ENCODE measurements around the gene RYR2.
A peak's percentile ranks its signal among the peaks of the same experiment; 100 is the strongest.
"Not testable (repeated sequence)": the region's sequence is repeated elsewhere in the genome, so short reads cannot be mapped to it uniquely, and the experiment has no call there.

The RYR2 gene

GRCh38 chr1:237250055-237250454 is 208.1 kb downstream of the RYR2 start:
- Mint-ChIP-seq H3K27me3 (no peaks in the 10 kb centered on the region), H3K36me3 (no peaks in the 10 kb centered on the region), H3K4me3 (no peak overlapping the region), H3K9me3 (peaks cover 3% of the 10 kb centered on the region), H3K4me1 (no peaks in the 10 kb centered on the region), H3K27ac (no peak overlapping the region)
- peak; percentile 20 for ATAC-seq

- Mint-ChIP-seq H3K36me3 (no peaks in the 10 kb centered on the region), H3K9me3 (peaks cover 7% of the 10 kb centered on the region), H3K4me1 (no peaks in the 10 kb centered on the region), H3K27me3 (peaks cover 10% of the 10 kb centered on the region), H3K4me3 (no peak overlapping the region), H3K27ac (no peak overlapping the region)
- no peak for ATAC-seq
Measured at GRCh38 chr1:237255071-237255470, 213.1 kb downstream of the RYR2 start.

- ATAC-seq: no peak
Measured at GRCh38 chr1:237258871-237259270, 216.9 kb downstream of the RYR2 start.

GRCh38 chr1:237261198-237261597 is 219.2 kb downstream of the RYR2 start:
- Mint-ChIP-seq H3K4me1 (no peaks in the 10 kb centered on the region), H3K4me3 (no peak overlapping the region), H3K27me3 (peaks cover 10% of the 10 kb centered on the region), H3K27ac (no peak overlapping the region), H3K36me3 (no peaks in the 10 kb centered on the region), H3K9me3 (peaks cover 5% of the 10 kb centered on the region)
- no peak for ATAC-seq

More at GRCh38 chr1:237258871-237259270, 216.9 kb downstream of the RYR2 start:
- Mint-ChIP-seq H3K27me3 (peaks cover 10% of the 10 kb centered on the region), H3K4me1 (no peaks in the 10 kb centered on the region), H3K4me3 (no peak overlapping the region), H3K36me3 (no peaks in the 10 kb centered on the region), H3K9me3 (peaks cover 7% of the 10 kb centered on the region), H3K27ac (no peak overlapping the region)

GRCh38 chr1:237267743-237268142 is 225.8 kb downstream of the RYR2 start:
- H3K9me3 Mint-ChIP-seq: peaks cover 2% of the 10 kb centered on the region
- no peak overlapping the region for H3K27ac Mint-ChIP-seq
- H3K27me3 Mint-ChIP-seq: no peaks in the 10 kb centered on the region
- H3K36me3 Mint-ChIP-seq: no peaks in the 10 kb centered on the region
- no peak for ATAC-seq
- H3K4me1 Mint-ChIP-seq: no peaks in the 10 kb centered on the region
- H3K4me3 Mint-ChIP-seq: no peak overlapping the region

GRCh38 chr1:237269938-237270337 is 228.0 kb downstream of the RYR2 start:
- Mint-ChIP-seq H3K4me3 (no peak overlapping the region), H3K9me3 (peaks cover 2% of the 10 kb centered on the region), H3K27ac (no peak overlapping the region), H3K36me3 (no peaks in the 10 kb centered on the region), H3K27me3 (no peaks in the 10 kb centered on the region), H3K4me1 (no peaks in the 10 kb centered on the region)
- peak; percentile 58 for ATAC-seq

- Mint-ChIP-seq H3K4me1 (no peaks in the 10 kb centered on the region), H3K27ac (no peak overlapping the region), H3K4me3 (no peak overlapping the region), H3K9me3 (peaks cover 2% of the 10 kb centered on the region), H3K36me3 (no peaks in the 10 kb centered on the region), H3K27me3 (no peaks in the 10 kb centered on the region)
- ATAC-seq: no peak
Measured at GRCh38 chr1:237270353-237270752, 228.4 kb downstream of the RYR2 start.

GRCh38 chr1:237277994-237278393 is 236.0 kb downstream of the RYR2 start:
- not testable (repeated sequence) for H3K27me3 Mint-ChIP-seq, H3K9me3 Mint-ChIP-seq, H3K36me3 Mint-ChIP-seq, H3K27ac Mint-ChIP-seq, H3K4me1 Mint-ChIP-seq, H3K4me3 Mint-ChIP-seq, ATAC-seq

GRCh38 chr1:237279629-237280028 is 237.6 kb downstream of the RYR2 start:
- no peak for ATAC-seq
- Mint-ChIP-seq H3K36me3 (no peaks in the 10 kb centered on the region), H3K27me3 (no peaks in the 10 kb centered on the region), H3K4me3 (no peak overlapping the region), H3K9me3 (no peaks in the 10 kb centered on the region), H3K27ac (no peak overlapping the region), H3K4me1 (no peaks in the 10 kb centered on the region)

- Mint-ChIP-seq H3K9me3 (peaks cover 4% of the 10 kb centered on the region), H3K27ac (no peak overlapping the region), H3K4me3 (no peak overlapping the region), H3K27me3 (no peaks in the 10 kb centered on the region), H3K4me1 (no peaks in the 10 kb centered on the region), H3K36me3 (no peaks in the 10 kb centered on the region)
- no peak for ATAC-seq
Measured at GRCh38 chr1:237281481-237281880, 239.5 kb downstream of the RYR2 start.

- ATAC-seq: no peak
- H3K27ac Mint-ChIP-seq: no peak overlapping the region
- no peak overlapping the region for H3K4me3 Mint-ChIP-seq
- H3K9me3 Mint-ChIP-seq: peaks cover 4% of the 10 kb centered on the region
- H3K27me3 Mint-ChIP-seq: peaks cover 2% of the 10 kb centered on the region
- H3K4me1 Mint-ChIP-seq: no peaks in the 10 kb centered on the region
- H3K36me3 Mint-ChIP-seq: no peaks in the 10 kb centered on the region
Measured at GRCh38 chr1:237282208-237282783, 240.3 kb downstream of the RYR2 start.

- H3K4me1 Mint-ChIP-seq: no peaks in the 10 kb centered on the region
- peaks cover 9% of the 10 kb centered on the region for H3K27me3 Mint-ChIP-seq
- H3K4me3 Mint-ChIP-seq: no peak overlapping the region
- no peak for ATAC-seq
- no peaks in the 10 kb centered on the region for H3K36me3 Mint-ChIP-seq
- no peak overlapping the region for H3K27ac Mint-ChIP-seq
- peaks cover 4% of the 10 kb centered on the region for H3K9me3 Mint-ChIP-seq
Measured at GRCh38 chr1:237287876-237288521, 246.0 kb downstream of the RYR2 start.

GRCh38 chr1:237293804-237294203 is 251.8 kb downstream of the RYR2 start:
- no peaks in the 10 kb centered on the region for H3K27me3 Mint-ChIP-seq
- no peaks in the 10 kb centered on the region for H3K9me3 Mint-ChIP-seq
- ATAC-seq: no peak
- H3K36me3 Mint-ChIP-seq: no peaks in the 10 kb centered on the region
- H3K4me1 Mint-ChIP-seq: no peaks in the 10 kb centered on the region
- no peak overlapping the region for H3K27ac Mint-ChIP-seq
- no peak overlapping the region for H3K4me3 Mint-ChIP-seq

GRCh38 chr1:237296861-237297260 is 254.9 kb downstream of the RYR2 start:
- H3K4me3 Mint-ChIP-seq: no peak overlapping the region
- no peaks in the 10 kb centered on the region for H3K36me3 Mint-ChIP-seq
- H3K27me3 Mint-ChIP-seq: no peaks in the 10 kb centered on the region
- ATAC-seq: no peak
- H3K27ac Mint-ChIP-seq: no peak overlapping the region
- H3K4me1 Mint-ChIP-seq: no peaks in the 10 kb centered on the region
- H3K9me3 Mint-ChIP-seq: no peaks in the 10 kb centered on the region

GRCh38 chr1:237300642-237301041 is 258.7 kb downstream of the RYR2 start:
- Mint-ChIP-seq H3K9me3 (no peaks in the 10 kb centered on the region), H3K4me1 (no peaks in the 10 kb centered on the region), H3K4me3 (no peak overlapping the region), H3K36me3 (no peaks in the 10 kb centered on the region), H3K27ac (no peak overlapping the region), H3K27me3 (no peaks in the 10 kb centered on the region)
- ATAC-seq: no peak

- no peak overlapping the region for H3K4me3 Mint-ChIP-seq
- no peaks in the 10 kb centered on the region for H3K4me1 Mint-ChIP-seq
- no peaks in the 10 kb centered on the region for H3K36me3 Mint-ChIP-seq
- ATAC-seq: no peak
- no peak overlapping the region for H3K27ac Mint-ChIP-seq
- no peaks in the 10 kb centered on the region for H3K9me3 Mint-ChIP-seq
- H3K27me3 Mint-ChIP-seq: no peaks in the 10 kb centered on the region
Measured at GRCh38 chr1:237303929-237304328, 261.9 kb downstream of the RYR2 start.
